CD4-positive, alpha-beta T cell (primary cell): Measurements from ENCODE around the gene FECH. TPM values are rescaled to one million over a fixed set of nuclear protein-coding genes. Genes with fewer than 3 reads are reported as not detected.

ENCODE experiments used
- ATAC-seq: fragments of 200-7000 bp; cut with Tn5 transposase; one replicate; pipeline ENCODE4 v1.10.0; 2022; ENCODE audit warnings: mild to moderate bottlenecking; ENCODE audit not compliant: poor library complexity
- CTCF ChIA-PET: fragments of 350-600 bp; sonication (Branson Sonifier 250); formaldehyde crosslinking; loops from one replicate; lab custom pipeline; 2021; ENCODE audit warnings: antibody characterized with exemption, inconsistent platforms; lab: Charles Lee
- POLR2A ChIA-PET: fragments of 350-600 bp; sonication (Branson Sonifier 250); formaldehyde crosslinking; loops from one replicate; lab custom pipeline; 2021; ENCODE audit warnings: antibody characterized with exemption, inconsistent platforms; lab: Charles Lee
- DNase-seq, 14 experiments: peaks; one replicate each; pipeline ENCODE4 v3.0.0-alpha.2; 2013 to 2020; ENCODE audit warnings: mixed read lengths in 2 of 14
- H3K27ac ChIP-seq, 2 donors: one replicate each; pipeline versions ENCODE4 v1.5.1 to v1.7.0; 2013; ENCODE audit warnings: low read length in 2 of 2, low read depth in 1 of 2, mild to moderate bottlenecking in 1 of 2
- H3K27me3 ChIP-seq, 2 experiments: 1 replicate in 1 of 2; 2 replicates in 1 of 2; pipeline versions ENCODE4 v1.6.1 to v1.7.0; 2013; ENCODE audit warnings: low read length in 2 of 2, control low read depth in 1 of 2, mild to moderate bottlenecking in 1 of 2, moderate library complexity in 1 of 2; ENCODE audit not compliant: insufficient read depth in 2 of 2, control insufficient read depth in 1 of 2
- H3K36me3 ChIP-seq: one replicate; pipeline ENCODE4 v1.6.1; 2013; ENCODE audit warnings: low read length, control low read depth; ENCODE audit not compliant: insufficient read depth
- H3K4me1 ChIP-seq: one replicate; pipeline ENCODE4 v1.6.1; 2013; ENCODE audit warnings: low read length, control low read depth; ENCODE audit not compliant: insufficient read depth
- H3K4me3 ChIP-seq: one replicate; pipeline ENCODE4 v1.5.1; 2013; ENCODE audit warnings: mild to moderate bottlenecking, low read length, moderate library complexity
- H3K9me3 ChIP-seq, 2 experiments: 1 replicate in 1 of 2; 2 replicates in 1 of 2; pipeline versions ENCODE4 v1.6.1 to v1.7.0; 2013; ENCODE audit warnings: low read length in 2 of 2, mild to moderate bottlenecking in 2 of 2, control low read depth in 1 of 2, moderate library complexity in 1 of 2; ENCODE audit not compliant: control insufficient read depth in 1 of 2, insufficient read depth in 1 of 2
- H3K27ac Mint-ChIP-seq: one replicate; pipeline ENCODE4 v1.8.0; 2020; ENCODE audit warnings: mixed read lengths
- H3K27me3 Mint-ChIP-seq: one replicate; pipeline ENCODE4 v1.8.0; 2021; ENCODE audit warnings: mixed read lengths
- H3K36me3 Mint-ChIP-seq: one replicate; pipeline ENCODE4 v1.8.0; 2021; ENCODE audit warnings: low read depth, mixed read lengths
- H3K4me1 Mint-ChIP-seq: one replicate; pipeline ENCODE4 v1.8.0; 2021; ENCODE audit warnings: low read depth, mixed read lengths
- H3K4me3 Mint-ChIP-seq: one replicate; pipeline ENCODE4 v1.8.0; 2020; ENCODE audit warnings: mild to moderate bottlenecking, mixed read lengths
- H3K9me3 Mint-ChIP-seq: one replicate; pipeline ENCODE4 v1.8.0; 2020; ENCODE audit warnings: mixed read lengths
- intact Hi-C, 2 experiments: fragments of 100-400 bp; cut with DNase I in 1 of 2; cut with micrococcal nuclease in 1 of 2; formaldehyde crosslinking; loops; one replicate each; pipeline versions ENCODE4 v1.15.1 to v1.9.0; 2023 to 2025; cut with DNase I, micrococcal nuclease
- total RNA-seq, 174 experiments: library from RNA in 2 of 174; stranded (reverse) in 2 of 174; gene quantifications; one replicate each; pipeline ENCODE4 v1.2.3 and lab custom pipeline; 2021 to 2026
- TF ChIP-seq, protein P1 (sequence below): fragments of 200-600 bp; IDR thresholded peaks from one replicate; pipeline ENCODE4 v1.8.0; 2022; ENCODE audit warnings: antibody characterized with exemption, mild to moderate bottlenecking

The FECH gene
- total RNA-seq, 2 experiments from 2014 or later: 7.5 to 8.1 TPM

DNA sequence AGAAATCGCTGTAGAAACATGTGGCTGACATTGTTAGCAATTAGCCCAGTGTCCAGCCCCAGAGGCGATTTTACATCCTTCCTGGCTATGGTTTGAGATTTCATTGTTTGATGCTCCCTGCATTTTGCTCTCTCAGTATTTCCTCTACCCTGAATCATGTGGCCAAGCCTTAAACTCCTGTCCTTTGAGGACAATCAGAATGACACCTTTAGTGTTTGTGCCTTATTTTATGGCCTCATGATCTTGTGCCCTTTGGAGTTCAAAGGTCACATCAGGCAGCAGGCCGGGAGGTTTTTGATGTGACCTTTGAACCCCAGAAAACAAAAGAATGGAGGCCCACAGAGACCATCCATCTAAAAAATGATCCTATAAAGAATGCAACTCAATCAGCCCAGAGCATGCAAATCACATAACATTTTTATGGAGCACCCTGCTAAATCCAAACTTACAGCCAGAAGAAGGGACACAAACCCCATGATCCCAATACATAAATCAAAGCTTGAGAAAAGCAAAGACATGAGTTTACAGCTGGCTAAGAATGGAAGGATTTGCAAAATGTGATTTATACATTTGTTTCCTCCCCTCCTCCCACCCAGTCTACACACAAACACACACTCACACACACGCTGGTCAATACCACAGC lies 52.5 kb downstream of the FECH start:
- Histone ChIP-seq H3K36me3 (no peaks in the 10 kb centered on the region), H3K9me3 (no peaks in the 10 kb centered on the region), H3K27ac (no peak overlapping the region), H3K27me3 (no peaks in the 10 kb centered on the region), H3K4me3 (no peak overlapping the region), H3K4me1 (no peaks in the 10 kb centered on the region)
- DNase-seq: no peak
- CTCF ChIA-PET: no interaction called here
- no peaks in the 10 kb centered on the region for H3K9me3 Mint-ChIP-seq
- H3K27ac Mint-ChIP-seq: no peak overlapping the region
- no peak for ATAC-seq
- no peaks in the 10 kb centered on the region for H3K4me1 Mint-ChIP-seq
- POLR2A ChIA-PET: no interaction called here
- H3K4me3 Mint-ChIP-seq: no peak overlapping the region
- intact Hi-C loops: no loop called here
- no peaks in the 10 kb centered on the region for H3K36me3 Mint-ChIP-seq
- H3K27me3 Mint-ChIP-seq: peaks cover 6% of the 10 kb centered on the region
- TF ChIP-seq, protein P1, sequence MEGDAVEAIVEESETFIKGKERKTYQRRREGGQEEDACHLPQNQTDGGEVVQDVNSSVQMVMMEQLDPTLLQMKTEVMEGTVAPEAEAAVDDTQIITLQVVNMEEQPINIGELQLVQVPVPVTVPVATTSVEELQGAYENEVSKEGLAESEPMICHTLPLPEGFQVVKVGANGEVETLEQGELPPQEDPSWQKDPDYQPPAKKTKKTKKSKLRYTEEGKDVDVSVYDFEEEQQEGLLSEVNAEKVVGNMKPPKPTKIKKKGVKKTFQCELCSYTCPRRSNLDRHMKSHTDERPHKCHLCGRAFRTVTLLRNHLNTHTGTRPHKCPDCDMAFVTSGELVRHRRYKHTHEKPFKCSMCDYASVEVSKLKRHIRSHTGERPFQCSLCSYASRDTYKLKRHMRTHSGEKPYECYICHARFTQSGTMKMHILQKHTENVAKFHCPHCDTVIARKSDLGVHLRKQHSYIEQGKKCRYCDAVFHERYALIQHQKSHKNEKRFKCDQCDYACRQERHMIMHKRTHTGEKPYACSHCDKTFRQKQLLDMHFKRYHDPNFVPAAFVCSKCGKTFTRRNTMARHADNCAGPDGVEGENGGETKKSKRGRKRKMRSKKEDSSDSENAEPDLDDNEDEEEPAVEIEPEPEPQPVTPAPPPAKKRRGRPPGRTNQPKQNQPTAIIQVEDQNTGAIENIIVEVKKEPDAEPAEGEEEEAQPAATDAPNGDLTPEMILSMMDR: no peak

DNA sequence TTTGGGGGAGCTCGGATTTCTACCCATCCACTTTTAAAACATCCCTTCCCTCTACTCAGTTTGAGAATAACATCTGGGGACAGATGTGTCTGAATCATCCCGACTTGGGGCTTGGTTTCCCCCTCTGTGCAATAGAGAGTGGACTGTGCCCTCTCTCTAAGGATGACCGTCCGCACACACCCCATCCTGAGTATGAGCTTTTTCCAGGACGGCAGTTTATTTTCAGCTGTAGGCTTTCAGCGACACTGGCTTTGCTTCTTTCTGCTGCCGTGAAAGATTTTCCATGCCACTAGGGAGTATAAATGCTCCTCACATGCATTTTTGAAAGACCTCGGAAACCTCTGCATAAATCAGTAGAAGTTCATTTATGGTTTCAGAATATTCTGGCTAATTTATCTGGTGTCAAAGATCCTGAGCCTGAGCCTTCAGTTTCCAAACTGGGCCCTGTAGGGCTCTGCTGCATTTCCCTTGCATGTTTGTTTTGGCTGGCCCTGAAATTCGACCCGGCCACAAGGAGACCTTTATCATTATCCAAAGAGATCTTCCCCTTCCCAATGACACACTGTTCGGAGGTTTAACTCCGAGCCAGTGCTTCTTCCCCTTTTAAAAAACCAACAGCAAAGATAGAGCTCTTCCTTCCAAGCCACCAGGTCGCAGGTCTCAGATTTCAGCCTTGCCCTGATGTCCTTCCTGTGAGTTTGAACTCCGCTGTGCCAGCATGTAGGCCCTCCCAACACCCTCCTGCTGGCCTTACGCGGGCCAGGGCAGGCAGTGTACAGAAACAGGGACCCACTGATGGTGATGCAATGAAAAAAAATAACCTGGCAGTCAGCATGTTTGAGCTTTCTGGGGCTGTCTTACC lies 53.3 kb downstream of the FECH start:
- ATAC-seq: no peak
- ChIA-PET CTCF (no interaction called here), POLR2A (no interaction called here)
- Histone ChIP-seq H3K4me3 (no peak overlapping the region), H3K27me3 (no peaks in the 10 kb centered on the region), H3K36me3 (no peaks in the 10 kb centered on the region), H3K4me1 (no peaks in the 10 kb centered on the region), H3K9me3 (no peaks in the 10 kb centered on the region), H3K27ac (no peak overlapping the region)
- Mint-ChIP-seq H3K9me3 (no peaks in the 10 kb centered on the region), H3K4me3 (no peak overlapping the region), H3K27me3 (peaks cover 6% of the 10 kb centered on the region), H3K4me1 (no peaks in the 10 kb centered on the region), H3K36me3 (no peaks in the 10 kb centered on the region), H3K27ac (no peak overlapping the region)
- TF ChIP-seq, protein P1: no peak
- no peak for DNase-seq
- intact Hi-C loops: no loop called here

DNA sequence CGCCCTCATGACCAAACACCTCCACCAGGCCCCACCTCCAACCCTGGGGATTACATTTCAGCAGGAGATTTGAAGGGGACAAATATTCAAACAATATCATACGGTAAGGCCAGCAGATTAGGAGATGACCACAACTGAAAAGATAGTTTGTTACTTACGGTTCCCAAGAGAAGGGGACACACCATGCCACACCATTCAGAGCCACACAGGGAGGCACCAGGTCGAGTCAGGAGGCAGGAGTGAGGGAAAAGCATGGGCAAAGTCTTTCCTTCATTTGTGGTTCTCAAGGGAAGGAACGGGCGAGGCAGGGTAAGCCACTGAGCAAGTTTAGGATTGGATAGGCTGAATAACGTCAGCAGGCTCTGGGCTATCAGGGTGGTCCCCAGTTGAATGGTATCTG lies 57.4 kb downstream of the FECH start:
- TF ChIP-seq, protein P1: no peak
- intact Hi-C loops: no loop called here
- no peaks in the 10 kb centered on the region for H3K9me3 Mint-ChIP-seq
- H3K36me3 ChIP-seq: no peaks in the 10 kb centered on the region
- ChIA-PET POLR2A (no interaction called here), CTCF (no interaction called here)
- H3K4me3 ChIP-seq: no peak overlapping the region
- H3K27ac Mint-ChIP-seq: no peak overlapping the region
- ATAC-seq: no peak
- H3K4me1 ChIP-seq: no peaks in the 10 kb centered on the region
- H3K27me3 Mint-ChIP-seq: peaks cover 4% of the 10 kb centered on the region
- no peak overlapping the region for H3K27ac ChIP-seq
- no peaks in the 10 kb centered on the region for H3K9me3 ChIP-seq
- no peak for DNase-seq
- no peaks in the 10 kb centered on the region for H3K27me3 ChIP-seq
- H3K4me3 Mint-ChIP-seq: no peak overlapping the region
- no peaks in the 10 kb centered on the region for H3K36me3 Mint-ChIP-seq
- no peaks in the 10 kb centered on the region for H3K4me1 Mint-ChIP-seq
